GM18499 (cell line): ENCODE data around the gene FAM98A.

Source experiments
- ATAC-seq: cut with Tn5 transposase; IDR thresholded peaks from one replicate; pipeline ENCODE4 v1.9.1; 2021; ENCODE audit warnings: moderate number of reproducible peaks; ENCODE audit not compliant: insufficient read depth, unreplicated experiment

The FAM98A gene

DNA sequence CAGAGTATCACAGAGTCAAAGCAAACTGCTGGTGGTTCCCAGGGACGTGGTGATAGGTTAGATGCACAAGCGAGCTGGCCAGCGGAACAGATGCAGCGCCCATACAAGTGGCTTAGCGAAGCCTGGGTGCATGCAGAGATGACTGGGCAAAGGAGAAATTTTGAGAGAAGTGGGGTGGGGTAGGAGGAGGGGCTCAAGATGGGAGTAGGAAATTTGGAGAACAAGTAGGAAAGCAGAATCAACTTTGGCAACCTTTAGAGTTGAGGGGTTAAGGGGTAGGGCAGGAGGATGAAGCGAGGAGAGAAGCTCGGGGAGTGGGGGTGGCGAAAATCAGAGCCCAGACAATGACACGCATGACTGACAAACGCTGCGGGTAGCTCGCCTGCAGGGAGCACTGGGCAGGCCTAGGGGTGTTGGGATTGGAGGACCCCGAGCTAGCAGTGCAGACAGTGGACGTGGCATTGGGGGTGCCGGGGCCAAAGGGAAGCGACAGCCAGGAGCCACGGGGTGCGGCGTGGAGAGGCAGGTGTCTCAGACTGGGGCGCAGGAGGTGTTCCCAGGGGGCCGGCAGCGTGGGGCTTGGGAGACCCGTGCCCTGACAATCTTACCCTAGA lies 431 bp downstream of the FAM98A start:
- ATAC-seq = peak; percentile 47

DNA sequence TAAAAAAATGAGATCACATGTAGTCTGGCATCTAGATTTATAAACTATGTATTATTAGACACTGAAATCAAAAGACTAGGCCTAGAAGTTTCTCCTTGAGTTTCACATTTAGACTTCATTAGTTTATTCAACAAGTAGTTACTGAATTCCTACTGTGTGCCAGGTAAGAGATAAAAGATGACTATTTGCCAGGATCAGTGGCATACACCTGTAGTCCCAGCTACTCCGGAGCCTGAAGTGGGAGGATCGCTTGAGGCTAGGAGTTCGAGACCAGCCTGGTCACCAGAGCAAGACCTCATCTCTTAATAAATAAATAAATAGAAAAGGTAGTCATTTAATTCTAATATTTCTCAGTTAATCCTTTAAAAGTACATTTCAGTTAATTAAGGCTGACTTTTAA lies 2.1 kb downstream of the FAM98A start:
- ATAC-seq = no peak

DNA sequence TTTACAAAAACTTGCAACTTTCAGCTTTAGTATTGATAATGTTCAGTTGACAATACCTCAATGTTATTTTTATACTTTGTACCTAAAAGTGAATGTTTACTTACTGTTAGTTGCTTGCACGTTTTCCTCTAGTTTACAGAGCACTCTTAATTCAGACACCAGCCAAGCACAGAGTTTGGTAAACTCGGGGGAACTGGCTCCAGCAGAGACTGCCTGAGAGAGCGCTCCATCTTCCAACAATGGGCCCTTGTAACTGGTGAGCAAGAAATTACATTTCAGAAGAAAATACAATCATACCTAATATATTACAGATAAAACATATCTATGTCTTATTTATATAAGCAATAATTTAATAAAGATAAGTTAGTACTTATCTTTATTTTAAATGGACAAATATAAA lies 3.7 kb downstream of the FAM98A start:
- no peak for ATAC-seq

DNA sequence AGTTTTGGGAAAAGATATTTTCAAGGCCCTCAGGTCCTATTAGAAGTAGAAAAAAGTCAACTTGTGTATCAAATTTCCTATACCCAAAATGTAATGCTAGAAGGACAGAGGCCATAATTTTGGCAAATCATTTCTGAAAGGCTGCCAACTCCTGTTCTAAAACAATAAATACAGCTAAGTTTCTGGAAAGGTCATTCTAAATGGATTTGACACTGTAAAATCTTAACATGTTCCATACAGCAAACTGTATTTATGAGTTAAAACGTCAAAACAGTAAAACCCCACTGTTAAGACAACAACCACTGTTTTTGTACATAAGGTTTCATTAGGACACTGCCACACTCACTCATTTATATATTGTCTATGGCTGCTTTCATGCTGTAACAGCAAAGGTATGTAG lies 9.7 kb downstream of the FAM98A start:
- no peak for ATAC-seq

DNA sequence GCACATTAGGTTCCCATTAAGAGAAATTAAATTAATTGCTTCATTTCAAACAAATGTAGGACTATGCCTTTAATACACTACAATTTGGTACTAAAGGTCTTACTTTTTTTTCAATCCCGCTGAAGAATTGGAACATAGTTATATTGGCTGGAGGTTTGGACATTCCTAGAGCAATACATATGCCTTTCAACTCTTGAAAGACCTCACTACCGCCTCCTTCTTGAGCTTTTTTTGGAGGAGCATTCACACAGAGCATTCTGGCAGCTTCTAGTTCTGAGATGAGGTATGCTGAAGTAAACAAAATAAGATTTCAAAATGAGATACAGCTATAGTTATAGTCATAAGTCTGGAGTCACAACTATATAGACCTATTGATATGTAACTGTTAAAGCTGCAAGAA lies 10.9 kb downstream of the FAM98A start:
- no peak for ATAC-seq

DNA sequence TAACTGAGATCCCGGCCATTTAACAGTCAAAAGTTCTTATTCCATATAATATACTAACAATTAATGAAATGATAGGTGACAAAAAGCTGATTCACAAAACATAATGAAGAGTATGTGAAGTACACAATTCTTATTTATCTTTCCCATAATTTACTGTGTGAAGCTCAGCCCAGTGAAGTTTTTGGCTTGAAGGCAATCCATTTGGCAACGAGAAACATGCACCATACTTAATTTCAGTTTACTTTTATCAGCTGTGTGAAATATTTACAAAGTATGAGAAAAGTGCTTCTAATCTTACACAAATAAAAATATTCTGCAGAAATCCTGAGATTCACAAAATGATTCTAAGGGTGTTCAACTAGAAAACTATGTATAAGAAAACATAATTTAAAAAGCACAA lies 12.3 kb downstream of the FAM98A start:
- no peak for ATAC-seq

DNA sequence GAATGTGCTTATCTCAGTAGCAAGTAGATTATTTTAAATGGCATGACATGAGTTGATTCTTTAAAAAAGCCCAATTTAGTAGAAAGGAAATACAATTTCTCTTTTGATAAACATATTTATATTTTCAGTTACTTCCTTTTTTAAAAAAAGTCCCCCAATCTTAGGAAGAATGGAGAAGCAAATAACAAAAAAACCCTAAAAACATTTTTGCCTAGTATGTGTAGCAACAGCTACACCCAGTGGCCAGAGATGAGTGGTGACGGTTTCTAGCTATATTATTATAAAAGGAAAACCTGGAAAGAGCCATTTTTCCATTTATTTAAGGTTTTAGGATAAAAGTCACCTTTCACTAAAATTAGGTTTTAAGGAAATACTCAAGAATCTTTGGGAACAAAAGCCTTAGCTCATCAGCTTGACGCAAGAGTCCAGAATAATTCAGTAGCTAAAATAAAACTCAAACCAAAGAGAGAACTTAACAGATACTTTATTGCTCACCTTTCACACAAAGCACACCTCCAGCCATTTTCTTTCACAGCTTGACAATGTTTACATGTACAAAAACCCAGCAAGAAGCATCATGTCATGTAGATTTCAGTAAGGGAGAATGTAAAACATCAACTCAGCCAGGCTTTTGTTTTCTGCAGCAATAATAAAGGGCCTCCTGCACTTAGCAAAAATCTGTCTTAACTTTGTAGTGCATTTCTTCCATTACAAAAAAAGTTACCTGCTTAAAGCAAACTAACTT lies 15.7 kb downstream of the FAM98A start:
- peak; percentile 57 for ATAC-seq

DNA sequence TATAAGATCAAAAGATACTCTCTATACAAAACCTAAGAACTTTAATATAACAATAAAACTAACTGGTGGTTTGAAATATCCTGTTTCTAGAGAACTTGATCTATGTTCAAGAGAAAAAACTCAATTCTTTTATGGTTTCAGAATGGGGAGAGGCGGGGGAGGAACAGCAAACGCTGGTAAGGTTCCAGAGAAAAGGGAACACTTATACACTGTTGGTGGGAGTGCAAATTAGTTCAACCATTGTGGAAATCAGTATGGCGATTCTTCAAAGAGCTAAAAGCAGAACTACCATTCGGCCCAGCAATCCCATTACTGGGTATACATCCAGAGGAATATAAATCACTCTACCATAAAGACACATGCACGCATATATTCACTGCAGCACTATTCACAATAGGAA lies 17.2 kb downstream of the FAM98A start:
- no peak for ATAC-seq

DNA sequence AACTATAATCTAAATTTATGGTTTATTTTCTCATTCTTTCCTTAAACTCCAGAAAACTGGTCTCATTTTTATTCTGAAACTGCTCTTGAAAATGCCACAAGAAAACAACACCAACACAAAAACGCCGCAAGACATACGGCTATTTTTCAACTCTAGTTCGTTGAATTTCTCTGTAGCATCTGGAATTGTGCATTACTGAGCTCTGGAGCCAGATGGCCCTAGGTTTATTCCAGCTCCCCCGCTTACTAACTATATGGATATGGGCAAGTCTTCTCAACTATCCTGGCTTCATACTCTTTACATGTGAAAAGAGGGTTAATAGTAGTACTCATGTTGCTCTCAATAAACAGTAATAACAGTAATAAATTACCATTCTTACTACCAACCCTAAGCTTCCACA lies 19.9 kb downstream of the FAM98A start:
- no peak for ATAC-seq

DNA sequence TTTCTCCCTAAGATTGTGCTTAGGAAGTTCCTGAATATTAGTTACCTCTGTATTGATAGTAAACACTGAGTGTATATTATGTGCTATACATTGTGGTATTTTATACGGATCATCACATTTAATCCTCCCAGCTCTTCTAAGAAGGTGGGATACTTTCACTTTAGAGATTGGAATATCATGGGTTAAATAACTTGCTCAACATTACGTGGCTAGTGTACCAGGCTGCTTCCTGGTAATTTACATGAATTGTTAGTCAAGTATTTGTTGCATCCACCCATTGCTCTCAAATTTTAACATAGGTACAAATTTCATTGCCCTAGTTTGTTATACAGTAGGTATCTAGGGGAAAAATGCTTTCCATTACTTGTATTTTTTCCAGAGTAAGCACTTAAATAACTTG lies 21.4 kb downstream of the FAM98A start:
- no peak for ATAC-seq

DNA sequence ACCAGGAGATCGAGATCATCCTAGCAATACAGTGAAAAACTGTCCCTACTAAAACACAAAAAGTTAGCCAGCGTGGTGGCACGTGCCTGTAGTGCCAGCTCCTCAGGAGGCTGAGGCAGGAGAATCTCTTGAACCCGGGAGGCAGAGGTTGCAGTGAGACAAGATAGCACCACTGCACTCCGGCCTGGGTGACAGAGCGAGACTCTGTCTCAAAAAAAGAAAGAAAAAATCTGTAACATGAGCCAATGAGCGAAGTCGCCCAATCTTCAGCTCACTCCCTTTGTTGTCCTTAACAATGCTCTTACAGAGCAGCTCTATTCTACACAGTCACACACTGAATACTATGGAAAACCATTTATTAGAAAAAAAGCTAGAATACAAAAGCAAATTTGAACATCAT lies 22.0 kb downstream of the FAM98A start:
- no peak for ATAC-seq

DNA sequence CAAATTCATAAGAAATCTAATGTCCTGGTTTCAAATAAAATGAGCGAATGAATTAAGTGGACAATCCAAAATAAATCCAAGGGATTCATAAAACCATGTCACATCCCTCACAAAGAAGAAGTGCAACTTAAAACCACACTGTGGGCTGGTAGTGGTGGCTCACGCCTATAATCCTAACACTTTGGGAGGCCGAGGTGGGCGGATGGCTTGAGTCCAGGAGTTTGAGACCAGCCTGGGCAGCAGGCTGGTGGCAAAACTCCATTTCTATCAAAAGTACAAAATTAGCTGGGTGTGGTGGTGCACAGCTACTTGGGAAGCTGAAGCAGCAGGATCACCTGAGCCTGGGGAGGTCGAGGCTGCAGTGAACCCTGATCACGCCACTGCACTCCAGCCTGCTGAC lies 25.4 kb downstream of the FAM98A start:
- no peak for ATAC-seq

DNA sequence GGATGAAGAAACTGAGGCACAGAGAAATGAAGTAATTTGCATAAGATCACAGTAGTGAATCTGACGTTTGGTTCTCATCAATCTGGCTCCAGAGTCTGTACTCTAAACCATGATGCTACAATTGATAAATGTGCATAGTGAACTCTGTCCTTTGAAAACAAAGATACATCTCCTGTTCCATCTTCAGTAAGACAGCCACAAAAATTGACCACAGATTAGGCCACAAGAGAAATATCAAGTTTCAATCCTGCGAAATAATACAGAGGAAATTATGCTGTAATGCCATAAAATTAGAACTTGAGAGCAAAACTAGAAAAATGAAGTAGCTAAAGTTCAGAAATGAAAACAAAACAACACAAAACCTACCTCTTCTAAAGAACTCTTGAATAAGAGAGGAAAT lies 28.4 kb downstream of the FAM98A start:
- ATAC-seq = no peak

DNA sequence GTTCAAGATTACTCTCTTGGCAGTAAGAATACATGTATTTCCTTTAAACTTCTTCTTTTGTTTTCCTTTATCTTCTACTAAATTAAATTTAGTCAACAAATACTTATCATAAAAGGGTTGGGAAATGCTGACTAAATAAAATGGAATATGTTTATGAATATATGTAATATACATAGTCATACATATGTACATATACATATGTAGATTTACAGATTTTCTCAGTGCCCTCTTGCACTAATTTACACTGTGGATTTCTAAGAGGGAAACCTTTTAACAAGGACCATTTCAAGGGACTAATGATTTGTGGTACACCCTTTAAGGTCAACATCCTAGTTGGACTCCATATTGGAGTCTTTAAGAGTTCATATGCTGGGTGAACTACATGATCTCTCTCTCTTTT lies 37.2 kb downstream of the FAM98A start:
- ATAC-seq = no peak

DNA sequence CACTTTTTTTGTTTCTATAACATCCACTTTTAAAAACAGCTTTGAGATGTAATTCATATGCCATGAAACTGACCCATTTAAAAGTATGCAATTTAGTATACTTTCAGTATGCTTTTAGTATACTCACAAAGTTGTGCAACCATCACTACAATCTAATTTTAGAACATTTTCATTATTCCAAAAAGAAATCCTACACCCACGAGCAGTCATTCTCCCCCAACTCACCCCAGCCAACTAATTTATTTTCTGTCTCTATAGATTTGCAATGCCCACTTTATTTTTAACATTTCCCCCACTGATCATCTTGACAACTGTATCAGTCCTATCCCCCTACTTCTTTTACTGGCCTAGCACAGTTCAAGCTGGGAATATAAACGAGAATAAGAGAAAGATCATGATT lies 39.1 kb downstream of the FAM98A start:
- no peak for ATAC-seq

DNA sequence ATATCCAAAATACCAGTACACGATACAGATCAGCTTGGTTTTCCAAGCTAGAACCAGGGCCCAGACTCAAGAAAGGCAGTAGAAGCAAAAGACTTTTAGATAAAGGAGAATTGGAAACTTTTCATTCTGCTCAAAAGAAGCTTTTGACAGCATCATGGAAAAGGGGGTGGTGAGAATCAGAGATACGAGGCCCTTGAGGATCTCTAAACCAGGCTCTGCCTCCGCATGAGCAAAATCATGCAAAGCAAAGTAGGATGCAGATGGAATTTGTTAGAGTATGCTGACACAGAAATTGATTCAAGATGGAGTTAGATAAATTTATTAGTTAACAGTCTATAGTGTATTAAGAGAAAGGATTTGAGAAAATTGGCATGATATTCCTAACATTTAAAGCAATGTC lies 39.8 kb downstream of the FAM98A start:
- ATAC-seq = no peak

DNA sequence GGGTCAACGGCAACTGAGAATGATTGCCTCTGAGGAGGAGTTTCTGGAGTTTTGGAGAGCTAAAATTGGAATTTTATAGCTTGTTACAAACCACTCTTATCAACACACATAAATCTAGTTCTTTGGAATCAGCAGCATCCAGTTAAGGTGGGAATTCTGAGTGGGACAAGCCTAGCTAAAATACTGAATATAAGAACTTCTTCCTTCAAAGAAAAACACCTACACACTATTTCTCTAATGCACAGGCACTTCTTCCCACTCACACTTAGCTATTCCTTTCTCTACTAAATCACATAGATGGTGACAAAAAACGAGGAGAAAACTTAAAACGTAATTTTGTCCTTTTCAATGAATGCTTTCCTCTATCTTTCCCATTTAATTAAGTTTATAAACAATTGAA lies 43.4 kb downstream of the FAM98A start:
- ATAC-seq = no peak

DNA sequence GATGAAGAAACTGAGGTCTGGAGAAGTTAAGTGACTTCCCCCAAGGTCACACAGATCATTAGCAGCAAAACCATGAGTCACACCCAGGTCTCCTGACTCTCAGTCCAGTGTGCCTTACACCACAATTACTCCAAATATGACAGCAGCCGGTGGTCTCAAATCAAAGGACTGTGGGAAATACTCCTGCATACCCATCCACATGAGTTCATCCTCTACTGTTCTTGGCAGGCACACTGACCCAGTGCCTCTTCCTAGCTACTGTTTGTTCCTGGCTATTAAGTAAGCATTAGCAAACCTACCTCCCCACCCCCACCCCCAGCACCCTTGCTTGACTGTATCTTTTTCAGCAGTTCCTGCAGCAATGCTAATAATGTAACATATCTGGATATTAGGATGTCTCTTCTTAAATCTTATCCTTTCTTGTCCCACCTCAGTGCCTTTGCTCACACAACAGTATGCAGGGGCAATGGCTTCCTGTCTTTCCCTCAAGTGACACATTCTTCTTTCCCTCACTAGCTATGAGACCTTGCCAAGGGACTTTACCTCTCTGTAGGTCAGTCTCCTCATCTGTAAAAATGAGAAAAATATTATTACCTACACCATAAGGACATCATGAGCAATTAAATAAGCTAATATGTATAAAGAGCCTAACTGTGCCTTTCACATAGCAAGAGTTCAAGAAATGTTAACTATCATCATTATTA lies 46.2 kb downstream of the FAM98A start:
- ATAC-seq = no peak

DNA sequence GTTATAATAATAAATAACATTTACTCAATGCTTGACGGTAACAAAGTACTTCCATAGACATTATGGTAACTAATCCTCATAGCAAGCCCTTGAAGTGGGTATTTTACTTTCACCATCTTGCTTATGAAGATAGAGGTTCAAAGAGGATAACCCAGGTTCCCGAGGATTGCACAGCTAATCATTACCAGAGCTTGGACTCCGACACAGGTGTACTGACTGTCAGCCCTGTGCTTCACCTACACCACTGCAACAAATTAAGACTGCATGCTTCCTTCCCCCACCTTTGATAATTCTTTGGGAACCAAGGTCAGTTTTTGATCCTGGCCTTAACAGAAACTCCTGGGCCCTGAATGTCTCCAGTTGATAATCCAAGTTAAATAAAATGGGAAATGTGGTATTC lies 48.9 kb downstream of the FAM98A start:
- ATAC-seq = no peak

DNA sequence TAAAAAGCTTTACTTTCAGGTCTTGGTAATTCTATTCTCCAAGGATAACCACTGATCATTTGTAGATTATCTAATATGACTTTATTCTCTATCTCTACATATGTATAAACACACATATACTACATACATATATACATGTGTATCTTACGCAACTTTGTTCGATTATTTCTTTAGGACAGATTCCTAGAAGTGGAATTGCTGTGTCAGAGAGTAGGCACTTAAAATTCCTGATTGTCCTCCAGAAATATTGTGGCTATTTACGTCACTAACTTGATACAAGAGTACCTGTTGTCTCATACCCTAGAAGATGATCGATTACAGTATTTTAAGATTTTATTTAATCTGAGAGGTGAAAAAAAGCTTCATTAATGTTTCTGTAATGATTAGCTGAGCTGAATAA lies 57.9 kb downstream of the FAM98A start:
- ATAC-seq = no peak

DNA sequence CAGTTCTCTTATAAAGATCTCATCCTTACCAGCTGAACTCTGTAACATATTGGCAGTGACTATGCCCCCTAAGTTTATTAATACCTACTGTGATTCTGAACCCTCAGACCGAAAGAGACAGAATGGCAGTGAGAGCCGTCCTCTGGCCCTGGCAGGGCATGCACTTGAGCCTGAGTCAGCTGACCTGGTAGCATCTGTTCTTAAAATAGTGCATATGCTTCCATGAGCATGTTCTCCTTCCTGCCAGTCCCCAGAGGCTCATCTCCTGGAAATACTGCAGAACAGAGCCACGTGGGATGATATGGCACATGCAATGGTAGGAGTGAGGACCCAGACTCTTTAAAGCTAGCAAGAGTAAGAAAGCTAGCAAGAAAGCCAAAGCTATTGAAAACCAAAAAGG lies 63.7 kb downstream of the FAM98A start:
- ATAC-seq = no peak
